Neural progenitor cell (in vitro differentiated cells): ENCODE results near the gene P3H3. TPM values are rescaled to one million over a fixed set of nuclear protein-coding genes. Genes with fewer than 3 reads are reported as not detected.

ENCODE experiments used
- DNase-seq: peaks from one replicate; pipeline ENCODE4 v3.0.0-alpha.2; 2016; ENCODE audit warnings: low spot score
- H2AFZ ChIP-seq: fragments of 200-600 bp; sonication (generic); replicated peaks from 2 replicates; pipeline ENCODE4 v1.6.1; 2016; ENCODE audit warnings: antibody characterized with exemption
- H3F3A ChIP-seq: fragments of 200-600 bp; sonication (generic); 2 replicates; pipeline ENCODE4 v1.6.1; 2016; ENCODE audit warnings: antibody characterized with exemption, low read depth
- H3K27ac ChIP-seq: fragments of 200-600 bp; sonication (generic); 2 replicates; pipeline ENCODE4 v1.5.1; 2016; ENCODE audit warnings: mild to moderate bottlenecking
- H3K27me3 ChIP-seq: fragments of 200-600 bp; sonication (generic); 2 replicates; pipeline ENCODE4 v1.6.1; 2016; ENCODE audit warnings: mild to moderate bottlenecking, moderate library complexity
- H3K36me3 ChIP-seq: fragments of 200-600 bp; sonication (generic); 2 replicates; pipeline ENCODE4 v1.5.1; 2016
- H3K4me1 ChIP-seq: fragments of 200-600 bp; sonication (generic); 2 replicates; pipeline ENCODE4 v1.6.1; 2016; ENCODE audit warnings: mixed run types
- H3K4me2 ChIP-seq: fragments of 200-600 bp; sonication (generic); 2 replicates; pipeline ENCODE4 v1.6.1; 2016
- H3K4me3 ChIP-seq: fragments of 200-600 bp; sonication (generic); 2 replicates; pipeline ENCODE4 v1.5.1; 2016
- H3K79me2 ChIP-seq: fragments of 200-600 bp; sonication (generic); 2 replicates; pipeline ENCODE4 v1.6.1; 2016; ENCODE audit warnings: low read depth
- H3K9ac ChIP-seq: fragments of 200-600 bp; sonication (generic); 2 replicates; pipeline ENCODE4 v1.6.1; 2016
- H3K9me3 ChIP-seq: fragments of 200-600 bp; sonication (generic); 2 replicates; pipeline ENCODE4 v1.5.1; 2016; ENCODE audit warnings: low read depth
- H4K20me1 ChIP-seq: fragments of 200-600 bp; sonication (generic); 2 replicates; pipeline ENCODE4 v1.6.1; 2016; ENCODE audit warnings: low read depth
- H3K27ac Mint-ChIP-seq: 3 replicates; pipeline ENCODE4 v1.8.0; 2021; ENCODE audit warnings: mixed read lengths
- H3K27me3 Mint-ChIP-seq: 2 replicates; pipeline ENCODE4 v1.8.0; 2022; ENCODE audit warnings: low read depth, mild to moderate bottlenecking, inconsistent platforms, moderate library complexity, mixed read lengths; ENCODE audit not compliant: insufficient read depth
- H3K36me3 Mint-ChIP-seq: 3 replicates; pipeline ENCODE4 v1.8.0; 2021; ENCODE audit warnings: mixed read lengths
- H3K4me1 Mint-ChIP-seq: 3 replicates; pipeline ENCODE4 v1.8.0; 2021; ENCODE audit warnings: mixed read lengths
- H3K4me3 Mint-ChIP-seq: 3 replicates; pipeline ENCODE4 v1.8.0; 2021; ENCODE audit warnings: mild to moderate bottlenecking, moderate library complexity, mixed read lengths
- H3K9me3 Mint-ChIP-seq: 3 replicates; pipeline ENCODE4 v1.8.0; 2020; ENCODE audit warnings: mixed read lengths
- CTCF ChIP-seq: fragments of 200-600 bp; sonication (generic); IDR thresholded peaks from 2 replicates; pipeline ENCODE4 v1.5.1; 2017; ENCODE audit warnings: antibody characterized with exemption, mild to moderate bottlenecking
- EZH2 ChIP-seq: fragments of 200-600 bp; sonication (generic); IDR thresholded peaks from 2 replicates; pipeline ENCODE4 v1.6.1; 2017; ENCODE audit warnings: antibody characterized with exemption, mild to moderate bottlenecking, moderate library complexity
- EZH2phosphoT487 ChIP-seq: fragments of 200-600 bp; sonication (generic); IDR thresholded peaks from 2 replicates; pipeline ENCODE4 v1.6.1; 2017; ENCODE audit warnings: antibody characterized with exemption
- total RNA-seq: library from RNA; depleted of rRNA; stranded (reverse); fragments of >200 nt; gene quantifications from 2 replicates; pipeline ENCODE4 v1.2.3, GENCODE V29; 2015; ENCODE audit warnings: low replicate concordance

The P3H3 gene
- 14.1 and 52.6 TPM in 2 replicates for total RNA-seq

- H3K4me3 ChIP-seq, result peak within 1 kb of the TSS; percentile 88
- Mint-ChIP-seq H3K4me1 (peaks cover 46% of the 10 kb centered on the region), H3K36me3 (peaks cover 26% of the 10 kb centered on the region), H3K27me3 (peaks cover 12% of the 10 kb centered on the region), H3K9me3 (no peaks in the 10 kb centered on the region), H3K4me3 (peak within 1 kb of the TSS; percentile 100), H3K27ac (peak within 1 kb of the TSS; percentile 98)
- no peaks in the 10 kb centered on the region for H3K27me3 ChIP-seq
- peaks cover 6% of the 10 kb centered on the region for H3K36me3 ChIP-seq
- peaks cover 27% of the 10 kb centered on the region for H3F3A ChIP-seq
- H4K20me1 ChIP-seq, result peaks cover 18% of the 10 kb centered on the region
- H3K9me3 ChIP-seq, result no peaks in the 10 kb centered on the region
- peaks cover 19% of the 10 kb centered on the region for H3K4me1 ChIP-seq
- H2AFZ ChIP-seq, result no peak within 1 kb of the TSS
- no peak for TF ChIP-seq EZH2phosphoT487
- TF ChIP-seq EZH2, result no peak
- peak; percentile 28 for TF ChIP-seq CTCF
- H3K9ac ChIP-seq, result peak within 1 kb of the TSS; percentile 73
- H3K79me2 ChIP-seq, result peaks cover 36% of the 10 kb centered on the region
- peak; percentile 70 for DNase-seq
- peak within 1 kb of the TSS; percentile 89 for H3K4me2 ChIP-seq
- no peak within 1 kb of the TSS for H3K27ac ChIP-seq
These were observed at the start of gene P3H3 for GRCh38 chr12:6827982-6828780. Gene P3H3 (plus strand): TSS chr12:6828407. CDS start chr12:6828441, 34 bp downstream.

- peak; percentile 43 for TF ChIP-seq EZH2
- TF ChIP-seq CTCF, result peak; percentile 99
- peak; percentile 22 for TF ChIP-seq EZH2phosphoT487
- H3K4me1 Mint-ChIP-seq, result peaks cover 43% of the 10 kb centered on the region
- H3K36me3 Mint-ChIP-seq, result peaks cover 22% of the 10 kb centered on the region
- H3K4me3 Mint-ChIP-seq, result peak overlapping the region; percentile 84
- Histone ChIP-seq H2AFZ (peak overlapping the region; percentile 26), H3K9me3 (no peaks in the 10 kb centered on the region), H3K27me3 (peaks cover 4% of the 10 kb centered on the region), H3K36me3 (no peaks in the 10 kb centered on the region), H3K27ac (peak overlapping the region; percentile 35), H3K4me3 (peak overlapping the region; percentile 37), H4K20me1 (peaks cover 3% of the 10 kb centered on the region), H3F3A (peaks cover 30% of the 10 kb centered on the region), H3K79me2 (no peaks in the 10 kb centered on the region), H3K4me2 (peak overlapping the region; percentile 80), H3K9ac (no peak overlapping the region), H3K4me1 (peaks cover 41% of the 10 kb centered on the region)
- H3K9me3 Mint-ChIP-seq, result no peaks in the 10 kb centered on the region
- H3K27ac Mint-ChIP-seq, result peak overlapping the region; percentile 98
- peaks cover 24% of the 10 kb centered on the region for H3K27me3 Mint-ChIP-seq
- peak; percentile 98 for DNase-seq
These were observed 49.3 kb upstream of the P3H3 start for GRCh38 chr12:6778574-6779550.

GRCh38 chr12:6779708-6780432, 48.3 kb upstream of the P3H3 start:
- Mint-ChIP-seq H3K9me3 (no peaks in the 10 kb centered on the region), H3K27ac (peak overlapping the region; percentile 98), H3K36me3 (peaks cover 18% of the 10 kb centered on the region), H3K4me3 (no peak overlapping the region), H3K27me3 (peaks cover 19% of the 10 kb centered on the region), H3K4me1 (peaks cover 39% of the 10 kb centered on the region)
- Histone ChIP-seq H3K36me3 (no peaks in the 10 kb centered on the region), H3K27me3 (no peaks in the 10 kb centered on the region), H3K27ac (peak overlapping the region; percentile 24), H3K4me1 (peaks cover 40% of the 10 kb centered on the region), H3K4me3 (no peak overlapping the region), H4K20me1 (no peaks in the 10 kb centered on the region), H3F3A (peaks cover 30% of the 10 kb centered on the region), H3K4me2 (peak overlapping the region; percentile 80), H2AFZ (no peak overlapping the region), H3K9me3 (no peaks in the 10 kb centered on the region), H3K79me2 (no peaks in the 10 kb centered on the region), H3K9ac (no peak overlapping the region)
- no peak for DNase-seq
- TF ChIP-seq CTCF (no peak), EZH2phosphoT487 (no peak), EZH2 (no peak)
